ENCODE data around the gene MIER1. TPM values are rescaled to one million over a fixed set of nuclear protein-coding genes. Genes with fewer than 3 reads are reported as not detected.

MIER1 gene
- total RNA-seq, 1 experiment from 2014 or later = 17.2 TPM

DNA sequence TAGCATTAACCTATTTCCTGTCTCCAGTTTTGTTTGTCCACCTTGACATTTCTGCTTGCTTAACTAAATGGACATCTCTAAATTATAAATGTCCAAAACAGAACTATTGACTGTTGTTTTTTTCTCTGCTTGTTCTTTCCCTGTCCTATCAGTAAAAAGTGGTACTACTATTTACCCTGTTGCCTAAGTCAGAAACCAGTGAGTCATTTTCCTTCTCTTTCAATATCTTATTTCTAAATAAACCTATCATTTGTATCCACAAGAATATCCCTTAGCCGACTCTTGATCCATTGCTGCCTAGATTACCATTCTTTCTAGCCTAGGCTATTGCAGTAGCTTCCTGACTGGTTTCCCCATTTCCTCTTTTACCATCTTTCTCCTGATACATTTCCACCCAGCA is 22.5 kb downstream of the MIER1 start:
- no peak overlapping the region for H3K4me3 Mint-ChIP-seq (ENCODE audit: unreplicated experiment)
- Histone ChIP-seq H3K4me1 (no peaks in the 10 kb centered on the region), H3K9me3 (no peaks in the 10 kb centered on the region), H3K36me3 (ENCODE audit: control insufficient read depth, insufficient read depth, low read length) (no peaks in the 10 kb centered on the region), H3K4me3 (ENCODE audit: low read depth, low read length) (no peak overlapping the region), H3K27me3 (replicated peaks; ENCODE audit: control insufficient read depth, insufficient read depth, low read length) (no peaks in the 10 kb centered on the region)
- no peak for DNase-seq
- BruUV-seq (replicated peaks) = no TSS peak
- peaks cover 16% of the 10 kb centered on the region for H3K36me3 Mint-ChIP-seq (ENCODE audit: insufficient read depth, unreplicated experiment)
- no peaks in the 10 kb centered on the region for H3K4me1 Mint-ChIP-seq (ENCODE audit: low read depth, unreplicated experiment)
- H3K27me3 Mint-ChIP-seq (ENCODE audit: insufficient read depth, unreplicated experiment) = no peaks in the 10 kb centered on the region
- POLR2A ChIA-PET = no interaction called here
- CTCF ChIA-PET = no interaction called here
- no peak overlapping the region for H3K27ac Mint-ChIP-seq (ENCODE audit: unreplicated experiment)
- TF ChIP-seq, protein P1, sequence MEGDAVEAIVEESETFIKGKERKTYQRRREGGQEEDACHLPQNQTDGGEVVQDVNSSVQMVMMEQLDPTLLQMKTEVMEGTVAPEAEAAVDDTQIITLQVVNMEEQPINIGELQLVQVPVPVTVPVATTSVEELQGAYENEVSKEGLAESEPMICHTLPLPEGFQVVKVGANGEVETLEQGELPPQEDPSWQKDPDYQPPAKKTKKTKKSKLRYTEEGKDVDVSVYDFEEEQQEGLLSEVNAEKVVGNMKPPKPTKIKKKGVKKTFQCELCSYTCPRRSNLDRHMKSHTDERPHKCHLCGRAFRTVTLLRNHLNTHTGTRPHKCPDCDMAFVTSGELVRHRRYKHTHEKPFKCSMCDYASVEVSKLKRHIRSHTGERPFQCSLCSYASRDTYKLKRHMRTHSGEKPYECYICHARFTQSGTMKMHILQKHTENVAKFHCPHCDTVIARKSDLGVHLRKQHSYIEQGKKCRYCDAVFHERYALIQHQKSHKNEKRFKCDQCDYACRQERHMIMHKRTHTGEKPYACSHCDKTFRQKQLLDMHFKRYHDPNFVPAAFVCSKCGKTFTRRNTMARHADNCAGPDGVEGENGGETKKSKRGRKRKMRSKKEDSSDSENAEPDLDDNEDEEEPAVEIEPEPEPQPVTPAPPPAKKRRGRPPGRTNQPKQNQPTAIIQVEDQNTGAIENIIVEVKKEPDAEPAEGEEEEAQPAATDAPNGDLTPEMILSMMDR (IDR thresholded peaks at IDR 0.05; ENCODE audit: insufficient read depth in 1 of 2, low read depth in 1 of 2, low read length in 1 of 2, severe bottlenecking in 1 of 2, unreplicated experiment in 1 of 2) = no peak
- H3K9me3 Mint-ChIP-seq (ENCODE audit: unreplicated experiment) = no peaks in the 10 kb centered on the region
- intact Hi-C loops (cut with micrococcal nuclease; ENCODE audit: unreplicated experiment) = no loop called here

DNA sequence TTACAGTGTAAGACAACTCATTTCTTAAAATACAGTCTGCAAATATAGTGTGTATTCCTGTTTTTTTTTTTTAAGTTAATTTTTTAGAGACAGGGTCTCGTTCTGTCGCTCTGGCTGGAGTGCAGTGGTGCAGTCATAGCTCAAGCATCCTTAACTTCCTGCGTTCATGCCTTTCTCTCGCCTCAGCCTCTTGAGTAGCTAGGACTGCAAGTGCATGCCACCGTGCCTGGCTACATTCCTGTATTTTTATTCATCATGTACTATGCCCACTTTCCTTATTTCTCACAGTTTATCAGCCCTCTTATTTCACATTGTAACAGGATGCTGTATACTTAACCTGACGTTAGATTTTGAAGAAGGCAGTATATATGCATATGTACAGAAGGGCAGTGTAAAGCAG is 26.7 kb downstream of the MIER1 start:
- TF ChIP-seq, protein P1 (IDR thresholded peaks at IDR 0.05; ENCODE audit: insufficient read depth in 1 of 2, low read depth in 1 of 2, low read length in 1 of 2, severe bottlenecking in 1 of 2, unreplicated experiment in 1 of 2) = no peak
- H3K4me3 ChIP-seq (ENCODE audit: low read depth, low read length) = no peak overlapping the region
- no peak overlapping the region for H3K4me3 Mint-ChIP-seq (ENCODE audit: unreplicated experiment)

DNA sequence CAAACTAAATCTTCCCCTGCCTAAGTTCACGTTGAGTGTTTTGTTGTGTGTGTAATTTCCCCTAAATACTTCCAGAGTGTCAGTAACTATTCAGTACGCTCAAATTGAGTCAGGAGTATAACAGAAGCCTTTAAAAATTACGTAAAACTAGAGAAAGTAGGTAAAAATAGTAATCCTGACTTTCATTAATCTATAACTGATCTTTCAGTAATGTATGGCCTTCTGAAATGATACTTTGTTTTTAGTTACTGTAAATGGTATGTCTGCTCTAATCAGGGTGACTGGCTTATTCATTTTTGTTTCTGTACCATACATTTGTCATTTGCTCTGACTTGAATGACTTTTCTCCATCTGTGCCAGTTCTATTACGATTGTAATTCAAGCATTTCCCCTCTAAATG is 29.4 kb downstream of the MIER1 start:
- CTCF ChIA-PET = no interaction called here
- POLR2A ChIA-PET = no interaction called here
- 0 out of 2 replicates have a peak, but pooled peaks cover 6% of the 10 kb centered on the region for H3K4me1 ChIP-seq
- no peaks in the 10 kb centered on the region for H3K9me3 ChIP-seq
- intact Hi-C loops (cut with micrococcal nuclease; ENCODE audit: unreplicated experiment) = no loop called here
- H3K27me3 ChIP-seq (replicated peaks; ENCODE audit: control insufficient read depth, insufficient read depth, low read length) = no peaks in the 10 kb centered on the region
- TF ChIP-seq, protein P1 (IDR thresholded peaks at IDR 0.05; ENCODE audit: insufficient read depth in 1 of 2, low read depth in 1 of 2, low read length in 1 of 2, severe bottlenecking in 1 of 2, unreplicated experiment in 1 of 2) = no peak
- Mint-ChIP-seq H3K4me3 (ENCODE audit: unreplicated experiment) (no peak overlapping the region), H3K36me3 (ENCODE audit: insufficient read depth, unreplicated experiment) (peaks cover 36% of the 10 kb centered on the region), H3K4me1 (ENCODE audit: low read depth, unreplicated experiment) (no peaks in the 10 kb centered on the region), H3K9me3 (ENCODE audit: unreplicated experiment) (no peaks in the 10 kb centered on the region), H3K27ac (ENCODE audit: unreplicated experiment) (no peak overlapping the region), H3K27me3 (ENCODE audit: insufficient read depth, unreplicated experiment) (no peaks in the 10 kb centered on the region)
- H3K4me3 ChIP-seq (ENCODE audit: low read depth, low read length) = no peak overlapping the region
- no peak for DNase-seq
- H3K36me3 ChIP-seq (ENCODE audit: control insufficient read depth, insufficient read depth, low read length) = no peaks in the 10 kb centered on the region
- BruUV-seq (replicated peaks) = no TSS peak

More for the DNA sequence above, 26.7 kb downstream of the MIER1 start:
- BruUV-seq (replicated peaks) = no TSS peak
- Histone ChIP-seq H3K36me3 (ENCODE audit: control insufficient read depth, insufficient read depth, low read length) (no peaks in the 10 kb centered on the region), H3K4me1 (0 out of 2 replicates have a peak, but pooled peaks cover 6% of the 10 kb centered on the region), H3K9me3 (no peaks in the 10 kb centered on the region), H3K27me3 (replicated peaks; ENCODE audit: control insufficient read depth, insufficient read depth, low read length) (no peaks in the 10 kb centered on the region)
- POLR2A ChIA-PET = interaction anchor here (0.7 kb wide), 1 partner anchor 416 kb away, joined by 5 read pairs; no protein-coding TSS in a partner anchor
- CTCF ChIA-PET = no interaction called here
- intact Hi-C loops (cut with micrococcal nuclease; ENCODE audit: unreplicated experiment) = no loop called here
- no peaks in the 10 kb centered on the region for H3K4me1 Mint-ChIP-seq (ENCODE audit: low read depth, unreplicated experiment)
- no peak overlapping the region for H3K27ac Mint-ChIP-seq (ENCODE audit: unreplicated experiment)
- no peaks in the 10 kb centered on the region for H3K27me3 Mint-ChIP-seq (ENCODE audit: insufficient read depth, unreplicated experiment)
- DNase-seq = no peak
- H3K36me3 Mint-ChIP-seq (ENCODE audit: insufficient read depth, unreplicated experiment) = peaks cover 31% of the 10 kb centered on the region
- H3K9me3 Mint-ChIP-seq (ENCODE audit: unreplicated experiment) = no peaks in the 10 kb centered on the region
